Activated CD4-positive, alpha-beta T cell treated with anti-CD3 and anti-CD28 coated beads, Interleukin-10, Interleukin-2, amounts not matched to agents 100 ng/mL and 50 ng/mL, durations not matched to agents 16 hours and 8 hours (primary cell): ENCODE results near the gene IL10.
A peak's percentile ranks its signal among the peaks of the same experiment; 100 is the strongest.

Source experiments
- DNase-seq: peaks from one replicate; pipeline ENCODE4 v3.0.0-alpha.2; 2020

The IL10 gene

GRCh38 chr1:206761159-206761768, 11.0 kb downstream of the IL10 start:
- no peak for DNase-seq

DNA sequence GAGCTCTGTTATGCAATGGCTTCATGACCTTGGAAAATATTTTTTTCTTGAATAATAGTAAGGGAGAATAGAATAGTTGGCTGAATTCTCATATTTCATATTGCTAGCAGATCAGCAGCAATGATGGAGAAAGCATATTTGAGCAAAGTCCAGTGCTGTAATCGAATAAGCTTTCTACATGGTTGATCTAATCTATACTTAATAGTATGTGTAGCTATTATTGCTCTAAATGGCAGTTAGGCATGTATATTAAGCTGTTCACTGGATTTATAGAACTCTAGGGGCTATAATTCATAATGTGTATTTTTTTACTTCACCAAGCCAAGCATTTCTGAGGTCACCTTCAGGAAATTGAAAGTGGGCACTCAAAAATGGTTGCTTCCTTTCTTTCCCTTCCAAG, 11.7 kb downstream of the IL10 start:
- no peak for DNase-seq

GRCh38 chr1:206757524-206758266, 14.6 kb downstream of the IL10 start:
- DNase-seq, result peak; percentile 86

DNA sequence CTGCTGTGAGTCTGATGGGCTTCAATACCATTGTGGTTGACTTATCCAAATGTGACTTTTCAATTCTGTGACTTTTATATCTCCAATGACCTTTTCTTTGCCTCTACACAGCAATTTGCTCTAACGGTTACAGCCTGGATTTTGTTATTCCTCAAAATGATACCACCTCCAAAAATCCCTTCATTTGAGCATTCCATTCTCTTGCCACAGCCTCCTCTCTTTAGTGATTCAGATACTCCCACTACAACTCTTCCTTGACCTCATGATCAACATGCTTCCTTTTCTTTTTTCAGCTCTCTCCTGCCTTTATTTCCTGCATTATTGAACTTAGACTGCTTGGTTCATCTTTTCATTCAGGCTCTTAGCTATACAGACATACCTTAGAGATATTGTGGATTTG, 18.3 kb downstream of the IL10 start:
- no peak for DNase-seq

GRCh38 chr1:206753141-206753540, 19.2 kb downstream of the IL10 start:
- DNase-seq, result no peak

DNA sequence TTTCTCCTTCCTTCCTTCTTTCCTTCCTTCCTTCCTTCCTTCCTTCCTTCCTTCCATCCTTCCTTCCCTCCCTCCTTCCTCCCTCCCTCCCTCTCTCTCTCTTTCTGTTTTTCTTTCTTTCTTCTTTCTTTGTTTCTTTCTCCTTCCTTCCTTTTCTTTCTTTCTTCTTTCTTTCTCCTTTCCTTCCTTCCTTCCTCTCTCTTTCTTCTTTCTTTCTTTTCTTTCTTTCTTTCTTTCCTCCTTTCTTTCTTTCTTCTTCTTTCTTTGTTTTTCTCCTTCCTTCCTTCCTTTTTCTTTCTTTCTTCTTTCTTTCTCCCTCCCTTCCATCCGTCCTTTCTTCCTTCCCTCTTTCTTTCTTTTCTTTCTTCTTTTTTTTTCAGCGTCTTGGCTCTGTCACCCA, 19.8 kb downstream of the IL10 start:
- DNase-seq, result no peak

DNA sequence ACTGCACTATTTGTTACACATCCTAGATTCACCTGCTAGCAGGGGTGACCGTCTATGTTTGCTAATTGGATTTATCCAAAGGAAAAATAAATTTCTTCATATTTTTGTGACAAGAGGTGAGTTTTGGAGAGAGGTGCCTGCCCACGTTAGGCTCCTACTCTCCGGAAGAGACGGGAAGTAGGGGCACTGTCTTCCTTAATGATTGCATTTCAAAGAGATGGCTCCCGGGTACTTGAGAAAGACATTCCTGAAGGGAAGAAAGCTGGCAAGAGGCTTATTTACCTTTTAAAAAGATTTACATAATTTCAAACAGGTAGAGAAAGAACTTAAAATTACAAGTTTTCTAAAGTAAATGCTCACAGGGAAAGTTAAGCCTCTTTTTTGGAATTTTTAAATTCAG, 20.4 kb downstream of the IL10 start:
- no peak for DNase-seq

- no peak for DNase-seq
Measured at GRCh38 chr1:206748348-206749030, 23.8 kb downstream of the IL10 start.

GRCh38 chr1:206745301-206745700, 27.0 kb downstream of the IL10 start:
- DNase-seq, result no peak

- peak; percentile 81 for DNase-seq
Measured at GRCh38 chr1:206744683-206745082, 27.6 kb downstream of the IL10 start.

- peak; percentile 60 for DNase-seq
Measured at GRCh38 chr1:206742719-206743383, 29.4 kb downstream of the IL10 start.

GRCh38 chr1:206741142-206741701, 31.1 kb downstream of the IL10 start:
- no peak for DNase-seq

GRCh38 chr1:206739411-206740076, 32.8 kb downstream of the IL10 start:
- peak; percentile 89 for DNase-seq

GRCh38 chr1:206738370-206739366, 33.6 kb downstream of the IL10 start:
- DNase-seq, result no peak

DNA sequence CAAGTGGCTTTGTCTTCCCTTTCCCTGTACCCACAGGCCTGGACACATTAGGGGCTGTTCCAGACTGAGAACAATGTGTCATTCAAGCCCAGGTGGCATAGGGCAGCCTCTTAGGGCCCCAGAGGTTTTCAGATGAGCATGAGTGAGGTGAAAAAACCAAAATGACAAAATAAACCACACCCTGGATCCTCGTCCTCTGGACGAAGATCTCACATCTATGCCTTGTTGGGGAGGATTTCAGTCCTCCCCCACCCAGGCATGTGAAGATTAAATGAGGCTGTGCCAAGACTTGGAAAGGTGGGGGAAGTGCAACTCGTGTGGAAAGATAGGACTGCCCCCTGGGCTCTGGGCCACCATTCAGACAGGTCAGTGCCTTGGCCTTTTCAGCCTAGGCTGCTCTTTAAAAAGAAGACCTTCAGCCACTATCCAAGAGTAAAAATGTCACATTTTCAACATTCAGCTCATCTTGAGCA, 34.5 kb downstream of the IL10 start:
- DNase-seq, result peak; percentile 74

DNA sequence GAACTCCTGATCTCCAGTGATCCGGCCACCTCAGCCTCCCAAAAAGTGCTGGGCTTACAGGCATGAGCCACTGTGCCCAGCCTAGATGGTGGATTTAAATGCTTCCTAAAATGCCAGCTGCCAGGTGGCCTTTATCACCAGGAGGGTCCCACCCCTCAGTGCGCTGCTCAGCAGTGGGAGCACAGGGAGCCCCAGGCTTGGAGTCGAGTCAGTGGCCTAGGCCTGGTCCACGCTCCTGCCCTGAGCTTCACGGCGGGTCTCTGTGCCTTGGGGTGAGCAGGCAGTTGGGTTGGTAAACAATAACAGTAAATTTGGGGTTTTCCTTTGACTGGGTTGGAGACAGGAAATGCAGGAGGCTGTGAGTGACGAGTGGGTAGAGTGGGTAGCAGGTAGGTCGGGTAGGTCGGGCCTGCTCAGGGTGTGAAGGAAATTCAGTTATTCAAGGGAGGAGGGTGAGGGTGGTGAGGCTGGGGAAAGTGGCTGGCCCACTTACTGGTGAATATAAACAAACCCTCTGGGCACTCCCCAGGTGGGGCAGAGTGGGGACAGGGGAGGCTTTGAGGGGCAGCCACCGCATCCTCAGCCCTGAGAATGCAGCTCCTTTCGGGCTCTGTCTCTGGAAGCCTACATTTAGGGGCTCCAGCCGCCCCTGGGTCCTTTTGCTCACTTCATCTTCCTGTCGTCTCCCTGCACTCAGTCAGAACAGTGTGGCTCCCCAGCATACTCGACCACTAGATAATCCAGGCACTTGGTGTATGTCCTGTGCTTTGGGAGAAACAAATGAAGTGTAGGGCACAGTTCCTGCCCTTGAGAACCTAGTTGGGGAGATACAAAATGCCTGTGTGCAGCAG, 35.2 kb downstream of the IL10 start:
- peak; percentile 81 for DNase-seq

DNA sequence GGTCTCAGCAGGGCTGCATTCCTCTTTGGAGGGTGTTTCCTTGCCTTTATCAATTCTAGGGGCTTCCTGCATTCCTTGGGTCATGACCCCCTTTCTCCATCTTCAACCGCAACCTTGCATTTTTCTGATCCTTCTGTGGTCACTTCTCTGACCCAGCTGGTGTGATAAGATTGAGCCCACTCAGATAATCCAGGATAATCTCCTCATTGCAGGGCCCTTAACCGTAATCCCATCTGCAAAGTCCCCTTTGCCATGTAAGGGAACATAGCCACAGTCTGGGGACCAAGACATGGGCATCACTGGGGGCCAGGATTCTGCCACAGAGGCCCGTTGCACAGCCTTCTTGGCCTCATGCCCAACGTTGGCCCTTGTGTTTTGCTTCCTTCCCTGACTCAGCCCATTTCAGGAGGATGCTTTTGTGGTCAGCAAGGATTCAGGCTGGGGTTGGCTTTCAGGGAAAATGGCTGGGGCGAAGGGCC, 36.7 kb downstream of the IL10 start:
- DNase-seq, result no peak

- peak; percentile 73 for DNase-seq
Measured at GRCh38 chr1:206734499-206735142, 37.7 kb downstream of the IL10 start.

DNA sequence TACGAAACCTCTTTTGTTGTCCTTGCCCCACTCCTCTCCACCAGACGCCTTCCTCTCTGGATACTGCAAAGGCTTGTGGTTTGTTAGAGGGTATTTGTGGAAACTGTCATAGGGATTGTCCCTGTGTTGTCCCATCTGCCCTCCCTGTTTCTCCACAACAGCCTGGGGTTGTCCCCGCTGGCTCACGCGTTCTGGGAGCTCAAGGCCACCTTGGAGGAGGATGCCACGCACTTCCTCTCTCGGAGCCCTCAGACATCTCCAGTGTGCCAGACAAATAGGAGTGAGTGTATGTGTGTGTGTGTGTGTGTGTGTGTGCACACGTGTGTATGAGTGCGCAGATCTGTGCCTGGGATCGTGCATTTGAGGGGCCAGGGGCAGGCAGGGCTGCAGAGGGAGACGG, 39.3 kb downstream of the IL10 start:
- no peak for DNase-seq

- DNase-seq, result no peak
Measured at GRCh38 chr1:206732508-206732907, 39.8 kb downstream of the IL10 start.
